T-helper 17 cell (primary cell): Measurements from ENCODE around the gene MTERF4. TPM values are rescaled to one million over a fixed set of nuclear protein-coding genes. Genes with fewer than 3 reads are reported as not detected.
A peak's percentile ranks its signal among the peaks of the same experiment; 100 is the strongest.

ENCODE experiments used
- ATAC-seq: fragments of 150-1000 bp; cut with Tn5 transposase; 2 replicates; pipeline ENCODE4 v1.10.0; 2021; ENCODE audit warnings: mild to moderate bottlenecking, moderate library complexity
- DNase-seq, 3 donors: peaks; one replicate each; pipeline versions ENCODE4 v3.0.0 to v3.0.0-alpha.2; 2020 to 2021
- H3K9me3 ChIP-seq: one replicate; pipeline ENCODE4 v1.7.0; 2013; ENCODE audit warnings: low read length, mild to moderate bottlenecking; ENCODE audit not compliant: control insufficient read depth, poor library complexity, severe bottlenecking
- H3K27ac Mint-ChIP-seq: one replicate; pipeline ENCODE4 v1.8.0; 2022; ENCODE audit warnings: mild to moderate bottlenecking, moderate library complexity, mixed read lengths
- H3K27me3 Mint-ChIP-seq: one replicate; pipeline ENCODE4 v1.8.0; 2022; ENCODE audit warnings: mixed read lengths
- H3K36me3 Mint-ChIP-seq: one replicate; pipeline ENCODE4 v1.8.0; 2022; ENCODE audit warnings: low read depth, mixed read lengths
- H3K4me1 Mint-ChIP-seq: one replicate; pipeline ENCODE4 v1.8.0; 2022; ENCODE audit warnings: mild to moderate bottlenecking, mixed read lengths
- H3K4me3 Mint-ChIP-seq: one replicate; pipeline ENCODE4 v1.8.0; 2022; ENCODE audit warnings: mild to moderate bottlenecking, moderate library complexity, mixed read lengths
- total RNA-seq, 4 donors: library from RNA in 2 of 4; stranded (reverse) in 2 of 4; gene quantifications; one replicate each; pipeline ENCODE4 v1.2.3 and lab custom pipeline; 2022 to 2026

Gene MTERF4
- total RNA-seq (10 to 100 TPM; 66.7 to 82.9 TPM), total RNA-seq (lab: John Stamatoyannopoulos, UW) (52.9 to 167 reads per million in 2 donors)

- H3K36me3 Mint-ChIP-seq: peaks cover 6% of the 10 kb centered on the region
- ATAC-seq (peak; percentile 95), DNase-seq (peak; percentile 80 to 86 (median 81))
- H3K4me1 Mint-ChIP-seq: peaks cover 22% of the 10 kb centered on the region
- H3K9me3 ChIP-seq: no peaks in the 10 kb centered on the region
- H3K27me3 Mint-ChIP-seq: no peaks in the 10 kb centered on the region
- H3K27ac Mint-ChIP-seq: peak within 1 kb of the TSS; percentile 98
- H3K4me3 Mint-ChIP-seq: peak within 1 kb of the TSS; percentile 94
Observed at GRCh38 chr2:241102239-241102803, at the start of gene MTERF4. Gene MTERF4, minus strand, starts transcription at chr2:241102287. Its CDS starts 14 bp downstream, at chr2:241102273.

- Mint-ChIP-seq H3K4me3 (peak overlapping the region; percentile 100), H3K27ac (peak overlapping the region; percentile 99), H3K36me3 (peaks cover 6% of the 10 kb centered on the region), H3K27me3 (no peaks in the 10 kb centered on the region), H3K4me1 (peaks cover 39% of the 10 kb centered on the region)
- DNase-seq (no peak), ATAC-seq (no peak)
- no peaks in the 10 kb centered on the region for H3K9me3 ChIP-seq
Observed at GRCh38 chr2:241150660-241151530, 48.8 kb upstream of the MTERF4 start.

- peak; percentile 84 for ATAC-seq
- H3K4me3 Mint-ChIP-seq: peak within 1 kb of the TSS; percentile 100
- no peaks in the 10 kb centered on the region for H3K9me3 ChIP-seq
- peaks cover 6% of the 10 kb centered on the region for H3K36me3 Mint-ChIP-seq
- H3K4me1 Mint-ChIP-seq: peaks cover 39% of the 10 kb centered on the region
- H3K27me3 Mint-ChIP-seq: no peaks in the 10 kb centered on the region
- peak; percentile 88 to 95 (median 92) for DNase-seq
- peak within 1 kb of the TSS; percentile 99 for H3K27ac Mint-ChIP-seq
Observed at GRCh38 chr2:241149925-241150659, 48.0 kb upstream of the MTERF4 start, which contains the start of gene PPP1R7. Gene PPP1R7, plus strand, starts transcription at chr2:241150467. Its CDS starts 29 bp downstream, at chr2:241150496.

DNA sequence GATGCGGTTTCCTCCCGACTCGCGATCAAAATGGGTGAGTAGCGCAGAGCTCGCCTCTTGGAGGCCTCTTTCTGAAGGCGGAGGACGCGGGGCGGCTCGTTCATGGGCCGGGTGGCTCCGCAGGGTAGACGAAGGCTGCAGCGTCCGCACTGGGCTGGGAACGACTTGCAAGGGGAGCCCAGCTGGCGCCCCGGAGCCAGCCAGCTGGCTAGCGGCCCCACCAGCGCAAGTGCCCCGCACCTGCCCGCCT, 47.5 kb upstream of the MTERF4 start:
- DNase-seq (no peak), ATAC-seq (no peak)
- Mint-ChIP-seq H3K4me3 (peak overlapping the region; percentile 100), H3K36me3 (peaks cover 6% of the 10 kb centered on the region), H3K27me3 (no peaks in the 10 kb centered on the region), H3K27ac (peak overlapping the region; percentile 99), H3K4me1 (peaks cover 41% of the 10 kb centered on the region)
- H3K9me3 ChIP-seq: no peaks in the 10 kb centered on the region

DNA sequence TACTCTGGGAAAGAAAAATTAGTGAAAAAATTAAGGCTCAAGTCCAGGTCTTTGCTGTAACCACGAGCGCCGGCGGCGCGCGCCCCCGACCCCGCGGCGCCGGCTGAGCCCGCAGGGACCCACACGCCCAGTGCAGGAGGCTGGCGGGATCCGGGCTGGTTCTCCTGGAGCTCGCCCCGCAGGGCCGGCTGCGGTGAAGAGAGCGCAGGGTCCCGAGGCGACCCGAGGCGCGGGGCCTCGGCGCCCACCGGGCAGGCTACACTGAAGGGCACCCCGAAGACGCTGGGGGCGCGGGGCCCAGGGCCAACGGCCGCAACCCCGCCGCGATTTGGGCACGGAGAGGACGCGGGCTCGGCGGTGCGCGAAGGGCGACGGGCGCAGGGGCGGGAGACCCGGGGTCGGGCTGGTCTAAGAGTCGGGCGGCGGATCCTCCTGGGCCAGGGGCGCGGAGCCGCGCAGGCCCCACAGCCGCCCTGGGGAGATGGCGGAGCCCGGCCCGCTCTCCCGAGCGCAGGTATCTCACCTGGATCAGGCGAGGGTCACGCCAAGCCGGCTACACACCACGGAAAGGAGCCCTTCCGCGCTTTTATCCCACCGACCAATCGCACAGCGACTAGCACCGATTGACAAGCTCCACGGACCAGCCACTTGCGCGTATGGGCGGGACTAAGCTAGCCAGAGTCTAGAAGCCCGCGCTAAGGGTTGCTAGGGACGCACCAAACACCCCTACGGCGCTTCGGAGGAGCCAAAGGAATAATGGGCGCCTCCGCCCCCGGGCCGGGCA, 47.0 kb upstream of the MTERF4 start, which contains the start of gene PASK:
Gene PASK, minus strand, starts transcription at position 582 of the 784 bp plus-strand sequence. CDS start 6,440 bp downstream, outside the sequence.
- Mint-ChIP-seq H3K36me3 (peaks cover 6% of the 10 kb centered on the region), H3K27ac (peak within 1 kb of the TSS; percentile 99), H3K4me1 (peaks cover 41% of the 10 kb centered on the region), H3K4me3 (peak within 1 kb of the TSS; percentile 100), H3K27me3 (no peaks in the 10 kb centered on the region)
- ATAC-seq (peak; percentile 82), DNase-seq (peak; percentile 83 to 87 (median 84))
- no peaks in the 10 kb centered on the region for H3K9me3 ChIP-seq

DNA sequence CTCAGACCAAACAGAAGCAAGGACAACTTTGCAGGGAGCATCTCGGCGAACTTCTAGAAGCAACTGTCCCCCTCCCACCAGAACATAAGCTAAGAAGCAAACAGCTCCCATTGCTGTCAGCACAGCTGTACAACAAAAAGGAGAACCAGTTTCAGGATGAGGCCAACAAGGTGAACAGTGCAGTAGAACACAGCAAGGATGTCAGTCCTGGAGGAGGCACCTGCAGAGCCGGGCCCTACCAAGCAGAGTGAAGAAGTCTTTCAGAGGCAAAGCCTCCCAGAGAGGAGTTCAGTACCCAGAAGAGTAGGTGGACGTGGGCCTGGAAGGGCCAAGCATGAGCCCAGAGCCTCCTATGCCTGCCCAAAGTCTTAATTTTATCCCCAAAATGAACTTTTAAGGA, 46.2 kb upstream of the MTERF4 start:
- Mint-ChIP-seq H3K36me3 (peaks cover 6% of the 10 kb centered on the region), H3K4me3 (peak overlapping the region; percentile 97), H3K27ac (peak overlapping the region; percentile 93), H3K4me1 (peaks cover 39% of the 10 kb centered on the region), H3K27me3 (no peaks in the 10 kb centered on the region)
- no peaks in the 10 kb centered on the region for H3K9me3 ChIP-seq
- DNase-seq: no peak
- ATAC-seq: no peak

- H3K27me3 Mint-ChIP-seq: no peaks in the 10 kb centered on the region
- peaks cover 37% of the 10 kb centered on the region for H3K4me1 Mint-ChIP-seq
Observed at GRCh38 chr2:241147336-241147735, 45.2 kb upstream of the MTERF4 start.

DNA sequence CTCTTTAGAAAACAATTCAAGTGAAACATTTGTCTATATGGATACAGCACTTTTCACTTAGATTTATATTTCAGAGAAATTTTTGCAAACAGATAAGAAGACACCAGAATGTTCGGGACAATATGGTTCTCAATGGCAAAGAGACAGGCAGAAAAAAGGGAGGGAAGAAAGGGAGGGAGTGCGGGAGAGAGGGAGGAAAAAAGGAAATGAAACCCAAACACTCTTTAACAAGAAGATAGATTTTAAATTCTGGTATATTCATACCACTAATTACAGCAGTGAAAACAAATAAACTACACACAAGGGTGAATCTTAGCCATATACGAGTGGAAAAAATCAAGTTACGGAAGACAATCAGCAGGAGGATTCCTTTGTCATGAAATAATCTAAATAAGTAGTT, 44.2 kb upstream of the MTERF4 start:
- H3K36me3 Mint-ChIP-seq: peaks cover 9% of the 10 kb centered on the region
- H3K27me3 Mint-ChIP-seq: no peaks in the 10 kb centered on the region
- DNase-seq (no peak), ATAC-seq (no peak)
- H3K4me1 Mint-ChIP-seq: peaks cover 31% of the 10 kb centered on the region
- no peak overlapping the region for H3K27ac Mint-ChIP-seq
- peak overlapping the region; percentile 5 for H3K4me3 Mint-ChIP-seq
- no peaks in the 10 kb centered on the region for H3K9me3 ChIP-seq

More at GRCh38 chr2:241147336-241147735, 45.2 kb upstream of the MTERF4 start:
- Mint-ChIP-seq H3K4me3 (peak overlapping the region; percentile 97), H3K36me3 (peaks cover 6% of the 10 kb centered on the region), H3K27ac (no peak overlapping the region)
- no peak for ATAC-seq
- no peaks in the 10 kb centered on the region for H3K9me3 ChIP-seq
- no peak for DNase-seq

DNA sequence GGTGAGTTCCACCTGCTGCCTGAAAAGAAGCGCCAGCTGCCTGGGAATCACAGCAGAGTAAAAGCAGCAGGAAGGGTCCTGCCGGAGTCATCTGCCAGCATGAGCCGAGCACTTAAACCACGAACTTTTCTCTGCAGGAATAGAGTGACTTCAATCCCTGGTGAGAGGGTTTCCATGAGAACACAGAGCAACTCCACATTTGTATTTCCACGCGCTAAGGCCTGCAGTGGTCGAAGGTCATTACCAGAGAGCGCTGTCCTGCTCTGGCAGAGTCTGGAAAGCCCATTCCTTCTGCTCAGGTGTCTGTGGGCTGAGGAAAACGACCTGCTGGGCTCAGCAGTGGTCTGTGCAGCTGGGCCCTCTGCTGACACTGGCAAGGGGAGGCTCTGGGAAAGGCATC, 40.5 kb upstream of the MTERF4 start:
- H3K9me3 ChIP-seq: no peaks in the 10 kb centered on the region
- DNase-seq: no peak
- no peak for ATAC-seq
- peaks cover 10% of the 10 kb centered on the region for H3K4me1 Mint-ChIP-seq
- peaks cover 3% of the 10 kb centered on the region for H3K36me3 Mint-ChIP-seq
- no peak overlapping the region for H3K27ac Mint-ChIP-seq
- H3K27me3 Mint-ChIP-seq: no peaks in the 10 kb centered on the region
- H3K4me3 Mint-ChIP-seq: no peak overlapping the region

DNA sequence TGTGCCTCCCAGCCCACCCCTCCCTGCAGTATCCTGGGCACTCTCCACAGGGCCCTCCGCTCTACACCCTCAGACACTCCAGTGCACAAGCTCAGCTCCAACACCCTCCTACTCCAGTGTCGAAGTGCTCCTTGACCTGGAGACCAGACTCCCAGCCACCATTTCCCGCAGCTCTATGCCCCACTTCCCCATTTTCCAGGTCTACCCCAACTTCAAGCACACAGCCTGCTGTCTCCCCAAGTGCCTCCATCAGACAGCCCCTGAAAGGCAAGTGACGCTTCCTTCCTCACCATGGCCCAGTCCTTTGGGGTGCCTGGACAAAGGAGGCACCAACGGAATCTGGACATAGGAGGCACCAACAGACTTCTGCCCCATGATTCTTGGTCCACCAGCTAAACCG, 40.0 kb upstream of the MTERF4 start:
- H3K9me3 ChIP-seq: no peaks in the 10 kb centered on the region
- Mint-ChIP-seq H3K27ac (peak overlapping the region; percentile 79), H3K27me3 (no peaks in the 10 kb centered on the region), H3K4me3 (no peak overlapping the region), H3K4me1 (peaks cover 10% of the 10 kb centered on the region), H3K36me3 (peaks cover 3% of the 10 kb centered on the region)
- no peak for DNase-seq
- no peak for ATAC-seq

DNA sequence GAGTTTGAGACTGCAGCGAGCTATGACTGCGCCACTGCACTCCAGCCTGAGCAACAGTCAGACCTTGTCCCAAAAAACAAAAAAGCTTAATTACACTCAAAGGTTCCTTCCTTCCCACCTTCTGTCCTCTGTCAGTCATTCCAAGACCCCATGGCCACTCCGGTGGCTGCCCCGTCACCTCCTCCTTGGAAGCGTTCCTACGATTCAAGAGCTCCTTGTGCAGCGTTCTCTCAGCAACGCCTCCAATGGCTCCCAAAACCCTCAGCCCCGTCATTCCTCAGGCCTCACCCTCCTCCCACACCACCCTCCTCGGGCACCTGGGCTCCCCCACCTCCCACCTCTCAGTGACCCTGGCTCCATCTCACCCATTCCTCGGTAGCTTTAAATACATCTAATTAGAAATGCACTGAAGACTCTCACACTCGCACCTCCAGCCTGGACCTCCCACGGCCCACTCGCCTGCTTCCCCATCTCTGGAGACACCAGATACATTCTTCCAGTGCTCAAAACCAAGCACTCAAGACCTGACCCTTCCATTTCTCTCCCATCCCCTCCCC, 39.2 kb upstream of the MTERF4 start:
- ATAC-seq (no peak), DNase-seq (no peak)
- Mint-ChIP-seq H3K4me3 (no peak overlapping the region), H3K36me3 (peaks cover 3% of the 10 kb centered on the region), H3K4me1 (peaks cover 8% of the 10 kb centered on the region), H3K27ac (peak overlapping the region; percentile 79), H3K27me3 (no peaks in the 10 kb centered on the region)
- H3K9me3 ChIP-seq: no peaks in the 10 kb centered on the region

GRCh38 chr2:241140445-241140840, 38.4 kb upstream of the MTERF4 start:
- Mint-ChIP-seq H3K27ac (no peak overlapping the region), H3K4me1 (peaks cover 6% of the 10 kb centered on the region), H3K36me3 (peaks cover 3% of the 10 kb centered on the region), H3K4me3 (no peak overlapping the region), H3K27me3 (no peaks in the 10 kb centered on the region)
- H3K9me3 ChIP-seq: no peaks in the 10 kb centered on the region
- DNase-seq (no peak), ATAC-seq (no peak)
